Measurements from ENCODE around the gene MRPS30.
"Not testable (repeated sequence)": the region's sequence is repeated elsewhere in the genome, so short reads cannot be mapped to it uniquely, and the experiment has no call there.

Gene MRPS30
- 36.9 to 65.7 (median 48.4) reads per million in 3 donors for total RNA-seq

GRCh38 chr5:44808435-44809214 lies at the start of gene MRPS30:
Gene MRPS30, plus strand, starts transcription at chr5:44808947. Its CDS starts 16 bp downstream, at chr5:44808963.
- Histone ChIP-seq H3K4me1 (ENCODE audit: control insufficient read depth, insufficient read depth, low read length, poor library complexity, severe bottlenecking) (peaks cover 11% of the 10 kb centered on the region), H3K36me3 (ENCODE audit: control insufficient read depth, insufficient read depth, low read length) (peaks cover 25% of the 10 kb centered on the region), H3K27ac (ENCODE audit: insufficient read depth, low read length, poor library complexity, severe bottlenecking) (peak within 1 kb of the TSS; percentile 76), H3K4me3 (ENCODE audit: insufficient read depth, low read depth, low read length, poor library complexity, severe bottlenecking) (peak within 1 kb of the TSS; percentile 94), H3K9me3 (ENCODE audit: control insufficient read depth, low read length) (no peaks in the 10 kb centered on the region), H3K27me3 (replicated peaks; ENCODE audit: control insufficient read depth, insufficient read depth, low read length, poor library complexity, severe bottlenecking) (no peaks in the 10 kb centered on the region)
- DNase-seq = peak; percentile 81 to 88 (median 84)

GRCh38 chr5:44769200-44769876 lies 39.4 kb upstream of the MRPS30 start:
- peaks cover 2% of the 10 kb centered on the region for H3K27me3 ChIP-seq (replicated peaks; ENCODE audit: control insufficient read depth, insufficient read depth, low read length, poor library complexity, severe bottlenecking)
- no peaks in the 10 kb centered on the region for H3K36me3 ChIP-seq (ENCODE audit: control insufficient read depth, insufficient read depth, low read length)
- H3K27ac ChIP-seq (ENCODE audit: insufficient read depth, low read length, poor library complexity, severe bottlenecking) = no peak overlapping the region
- DNase-seq = no peak
- H3K9me3 ChIP-seq (ENCODE audit: control insufficient read depth, low read length) = no peaks in the 10 kb centered on the region
- H3K4me3 ChIP-seq (ENCODE audit: insufficient read depth, low read depth, low read length, poor library complexity, severe bottlenecking) = no peak overlapping the region
- H3K4me1 ChIP-seq (ENCODE audit: control insufficient read depth, insufficient read depth, low read length, poor library complexity, severe bottlenecking) = no peaks in the 10 kb centered on the region

DNA sequence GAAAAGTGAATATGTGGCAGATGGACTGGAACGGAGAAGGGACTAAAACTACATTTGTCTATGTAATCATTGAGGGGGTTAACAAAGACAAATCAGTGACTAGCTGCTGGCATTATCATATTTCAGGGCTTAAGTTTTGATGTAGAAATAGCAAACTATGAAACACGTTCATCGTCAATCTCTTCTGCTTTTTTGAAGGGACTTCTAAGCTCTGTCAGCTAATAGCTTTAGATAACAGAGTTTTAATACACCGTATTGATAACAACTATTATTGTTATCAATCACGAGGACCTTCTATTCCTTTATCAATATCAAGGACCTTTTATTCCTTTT lies 38.9 kb upstream of the MRPS30 start:
- Histone ChIP-seq H3K36me3 (ENCODE audit: control insufficient read depth, insufficient read depth, low read length) (no peaks in the 10 kb centered on the region), H3K27me3 (replicated peaks; ENCODE audit: control insufficient read depth, insufficient read depth, low read length, poor library complexity, severe bottlenecking) (peaks cover 2% of the 10 kb centered on the region), H3K4me1 (ENCODE audit: control insufficient read depth, insufficient read depth, low read length, poor library complexity, severe bottlenecking) (no peaks in the 10 kb centered on the region), H3K4me3 (ENCODE audit: insufficient read depth, low read depth, low read length, poor library complexity, severe bottlenecking) (no peak overlapping the region), H3K9me3 (ENCODE audit: control insufficient read depth, low read length) (no peaks in the 10 kb centered on the region), H3K27ac (ENCODE audit: insufficient read depth, low read length, poor library complexity, severe bottlenecking) (no peak overlapping the region)
- DNase-seq = no peak

DNA sequence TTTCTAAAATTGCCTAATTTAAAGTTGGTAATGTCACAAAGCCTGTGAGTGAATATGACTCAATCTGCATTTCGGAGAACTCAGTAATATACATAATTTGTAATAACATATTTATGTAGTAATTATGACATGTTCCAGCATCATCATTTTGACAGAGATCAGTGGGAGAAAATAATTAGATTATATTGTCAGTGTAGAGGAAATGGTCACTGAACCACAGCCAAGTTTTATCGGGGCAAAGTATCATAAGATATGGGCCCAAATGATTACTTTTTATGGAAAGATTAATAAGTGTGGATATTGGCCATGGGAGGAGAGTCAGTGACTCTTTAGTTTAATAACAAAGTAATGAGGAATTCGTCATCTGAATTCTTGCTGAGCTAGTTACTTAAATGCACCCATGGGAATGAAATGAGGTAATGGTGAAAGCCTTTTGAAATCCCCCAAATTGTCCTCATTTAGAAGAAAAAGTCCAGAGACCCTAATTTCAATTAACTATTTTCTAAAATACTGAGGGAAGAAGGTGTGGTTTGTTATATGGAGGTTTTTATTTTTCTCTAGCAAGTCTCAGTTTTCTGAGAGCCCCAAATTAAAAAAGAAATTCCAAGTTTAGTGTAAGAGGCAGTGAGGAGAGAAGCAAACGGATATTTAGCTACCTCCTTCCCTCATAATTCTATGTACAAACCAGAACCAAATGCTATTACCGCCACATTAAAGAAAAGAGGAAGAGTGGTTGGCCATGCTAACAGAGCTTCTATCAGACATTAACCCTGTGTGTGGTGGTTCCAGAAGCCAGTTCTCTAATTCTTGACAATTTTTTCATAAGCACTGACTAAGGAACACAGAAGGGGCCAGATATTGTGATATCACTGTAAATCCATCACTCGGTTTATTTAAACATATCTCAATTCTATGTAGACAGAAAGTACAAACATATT lies 37.7 kb upstream of the MRPS30 start:
- Histone ChIP-seq H3K36me3 (ENCODE audit: control insufficient read depth, insufficient read depth, low read length) (no peaks in the 10 kb centered on the region), H3K4me3 (ENCODE audit: insufficient read depth, low read depth, low read length, poor library complexity, severe bottlenecking) (no peak overlapping the region), H3K4me1 (ENCODE audit: control insufficient read depth, insufficient read depth, low read length, poor library complexity, severe bottlenecking) (no peaks in the 10 kb centered on the region), H3K9me3 (ENCODE audit: control insufficient read depth, low read length) (no peaks in the 10 kb centered on the region), H3K27ac (ENCODE audit: insufficient read depth, low read length, poor library complexity, severe bottlenecking) (no peak overlapping the region), H3K27me3 (replicated peaks; ENCODE audit: control insufficient read depth, insufficient read depth, low read length, poor library complexity, severe bottlenecking) (peaks cover 2% of the 10 kb centered on the region)
- DNase-seq = no peak

- H3K36me3 ChIP-seq (ENCODE audit: control insufficient read depth, insufficient read depth, low read length); H3K27ac ChIP-seq (ENCODE audit: insufficient read depth, low read length, poor library complexity, severe bottlenecking); DNase-seq; H3K4me3 ChIP-seq (ENCODE audit: insufficient read depth, low read depth, low read length, poor library complexity, severe bottlenecking); H3K9me3 ChIP-seq (ENCODE audit: control insufficient read depth, low read length); H3K27me3 ChIP-seq (replicated peaks; ENCODE audit: control insufficient read depth, insufficient read depth, low read length, poor library complexity, severe bottlenecking); H3K4me1 ChIP-seq (ENCODE audit: control insufficient read depth, insufficient read depth, low read length, poor library complexity, severe bottlenecking): not testable (repeated sequence)
These were observed 36.4 kb upstream of the MRPS30 start for GRCh38 chr5:44772397-44772796.

DNA sequence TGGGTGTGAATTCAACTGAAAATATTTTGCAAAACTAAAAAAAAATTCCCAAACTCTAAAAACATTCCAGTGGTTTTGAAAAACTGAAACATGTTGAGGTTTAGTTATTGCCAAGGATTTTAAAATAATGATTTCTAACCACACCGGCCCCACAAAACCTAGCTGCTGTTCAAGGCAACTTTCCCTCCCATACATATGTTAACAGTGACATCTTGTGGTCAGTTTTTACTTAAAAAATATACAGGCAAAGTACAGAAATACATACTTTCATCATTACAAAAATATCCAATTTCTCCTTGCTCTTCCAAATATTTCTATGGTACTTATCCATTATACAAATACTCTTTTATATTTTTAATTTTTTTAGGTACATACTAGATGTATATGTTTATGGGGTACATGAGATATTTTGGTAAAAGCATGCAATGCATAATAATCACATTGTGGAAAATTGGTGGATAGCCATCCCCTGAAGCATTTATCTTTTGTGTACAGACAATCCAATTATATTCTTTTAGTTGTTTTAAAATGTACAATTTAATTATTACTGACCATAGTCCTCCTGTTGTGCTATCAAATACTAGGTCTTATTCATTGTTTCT lies 34.4 kb upstream of the MRPS30 start:
- DNase-seq = no peak

DNA sequence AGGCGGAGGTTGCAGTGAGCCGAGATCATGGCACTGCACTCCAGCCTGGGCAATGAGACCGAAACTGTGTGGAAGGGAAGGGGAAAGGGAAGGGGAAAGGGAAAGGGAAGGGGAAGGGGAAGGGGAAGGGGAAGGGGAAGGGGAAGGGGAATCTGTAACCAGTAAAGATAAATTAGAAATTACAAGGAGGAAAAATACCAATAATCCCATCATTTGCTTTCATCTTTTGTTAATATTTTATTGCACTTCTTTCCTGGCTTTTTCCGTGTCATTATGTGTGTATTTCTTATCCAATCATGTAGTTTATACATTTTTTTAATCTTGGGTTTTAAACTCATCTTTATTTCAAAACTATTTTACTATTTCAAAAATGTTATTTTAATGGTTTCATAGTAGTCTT lies 29.6 kb upstream of the MRPS30 start:
- no peaks in the 10 kb centered on the region for H3K9me3 ChIP-seq (ENCODE audit: control insufficient read depth, low read length)

More for the DNA sequence above, 34.4 kb upstream of the MRPS30 start:
- no peaks in the 10 kb centered on the region for H3K9me3 ChIP-seq (ENCODE audit: control insufficient read depth, low read length)
- no peak overlapping the region for H3K27ac ChIP-seq (ENCODE audit: insufficient read depth, low read length, poor library complexity, severe bottlenecking)
- H3K4me3 ChIP-seq (ENCODE audit: insufficient read depth, low read depth, low read length, poor library complexity, severe bottlenecking) = no peak overlapping the region
- peaks cover 2% of the 10 kb centered on the region for H3K27me3 ChIP-seq (replicated peaks; ENCODE audit: control insufficient read depth, insufficient read depth, low read length, poor library complexity, severe bottlenecking)
- H3K36me3 ChIP-seq (ENCODE audit: control insufficient read depth, insufficient read depth, low read length) = no peaks in the 10 kb centered on the region
- H3K4me1 ChIP-seq (ENCODE audit: control insufficient read depth, insufficient read depth, low read length, poor library complexity, severe bottlenecking) = no peaks in the 10 kb centered on the region

GRCh38 chr5:44783634-44784315 lies 25.0 kb upstream of the MRPS30 start:
- Histone ChIP-seq H3K27me3 (replicated peaks; ENCODE audit: control insufficient read depth, insufficient read depth, low read length, poor library complexity, severe bottlenecking) (no peaks in the 10 kb centered on the region), H3K4me3 (ENCODE audit: insufficient read depth, low read depth, low read length, poor library complexity, severe bottlenecking) (no peak overlapping the region), H3K9me3 (ENCODE audit: control insufficient read depth, low read length) (no peaks in the 10 kb centered on the region), H3K27ac (ENCODE audit: insufficient read depth, low read length, poor library complexity, severe bottlenecking) (no peak overlapping the region), H3K4me1 (ENCODE audit: control insufficient read depth, insufficient read depth, low read length, poor library complexity, severe bottlenecking) (no peaks in the 10 kb centered on the region), H3K36me3 (ENCODE audit: control insufficient read depth, insufficient read depth, low read length) (no peaks in the 10 kb centered on the region)
- no peak for DNase-seq

More for the DNA sequence above, 29.6 kb upstream of the MRPS30 start:
- H3K4me3 ChIP-seq (ENCODE audit: insufficient read depth, low read depth, low read length, poor library complexity, severe bottlenecking) = no peak overlapping the region
- no peaks in the 10 kb centered on the region for H3K27me3 ChIP-seq (replicated peaks; ENCODE audit: control insufficient read depth, insufficient read depth, low read length, poor library complexity, severe bottlenecking)
- no peak for DNase-seq
- no peaks in the 10 kb centered on the region for H3K4me1 ChIP-seq (ENCODE audit: control insufficient read depth, insufficient read depth, low read length, poor library complexity, severe bottlenecking)
- no peaks in the 10 kb centered on the region for H3K36me3 ChIP-seq (ENCODE audit: control insufficient read depth, insufficient read depth, low read length)
- no peak overlapping the region for H3K27ac ChIP-seq (ENCODE audit: insufficient read depth, low read length, poor library complexity, severe bottlenecking)

DNA sequence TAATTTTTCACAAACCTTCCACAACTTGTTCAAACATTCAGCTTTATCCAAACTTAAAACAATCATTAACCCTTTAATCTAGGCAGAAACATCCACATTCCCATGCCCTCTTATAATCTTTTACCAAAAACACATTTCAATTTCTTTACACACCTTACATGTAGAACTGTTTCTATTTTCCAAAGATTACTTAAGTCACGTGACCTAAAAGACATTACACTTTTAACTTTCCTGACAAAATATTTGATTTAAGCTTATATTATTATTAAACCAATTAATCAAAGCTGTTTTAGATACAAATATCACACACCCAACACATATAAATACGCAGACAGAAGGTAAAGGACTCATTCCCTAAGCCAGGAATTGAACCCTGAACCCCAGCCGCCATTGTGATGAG lies 21.0 kb upstream of the MRPS30 start:
- H3K27me3 ChIP-seq (replicated peaks; ENCODE audit: control insufficient read depth, insufficient read depth, low read length, poor library complexity, severe bottlenecking) = no peaks in the 10 kb centered on the region
- H3K27ac ChIP-seq (ENCODE audit: insufficient read depth, low read length, poor library complexity, severe bottlenecking) = no peak overlapping the region
- H3K4me3 ChIP-seq (ENCODE audit: insufficient read depth, low read depth, low read length, poor library complexity, severe bottlenecking) = no peak overlapping the region
- no peaks in the 10 kb centered on the region for H3K4me1 ChIP-seq (ENCODE audit: control insufficient read depth, insufficient read depth, low read length, poor library complexity, severe bottlenecking)
- H3K9me3 ChIP-seq (ENCODE audit: control insufficient read depth, low read length) = no peaks in the 10 kb centered on the region
- no peak for DNase-seq
- no peaks in the 10 kb centered on the region for H3K36me3 ChIP-seq (ENCODE audit: control insufficient read depth, insufficient read depth, low read length)

All from effector memory CD4-positive, alpha-beta T cell (primary cell).